Ishikawa (cell line): ENCODE data around the gene RITA1.

Source experiments
- CEBPB ChIP-seq: IDR thresholded peaks from 2 replicates; pipeline ENCODE4 v1.6.1; 2012
- CREB1 ChIP-seq: IDR thresholded peaks from 2 replicates; pipeline ENCODE4 v1.6.1; 2012; ENCODE audit warnings: low read depth
- EGR1 ChIP-seq: IDR thresholded peaks from 2 replicates; pipeline ENCODE4 v1.6.1; 2012
- EP300 ChIP-seq: IDR thresholded peaks from 2 replicates; pipeline ENCODE4 v1.6.1; 2012; ENCODE audit warnings: borderline replicate concordance
- FOXM1 ChIP-seq: IDR thresholded peaks from 2 replicates; pipeline ENCODE4 v1.6.1; 2012; ENCODE audit warnings: low read depth, borderline replicate concordance
- NFIC ChIP-seq: IDR thresholded peaks from 2 replicates; pipeline ENCODE4 v1.6.1; 2012
- RAD21 ChIP-seq: IDR thresholded peaks from 2 replicates; pipeline ENCODE4 v1.6.1; 2012; ENCODE audit warnings: low read depth
- TAF1 ChIP-seq: IDR thresholded peaks from 2 replicates; pipeline ENCODE4 v1.6.1; 2012; ENCODE audit warnings: low read depth, mild to moderate bottlenecking
- TCF12 ChIP-seq: IDR thresholded peaks from 2 replicates; pipeline ENCODE4 v1.6.1; 2012; ENCODE audit warnings: low read depth
- TF ChIP-seq, protein P1 (sequence below): IDR thresholded peaks from 2 replicates; pipeline ENCODE4 v1.6.1; 2012; ENCODE audit warnings: low read depth, mild to moderate bottlenecking
- TF ChIP-seq, protein P2 (sequence below): IDR thresholded peaks from 2 replicates; pipeline ENCODE4 v1.6.1; 2012

DNA sequence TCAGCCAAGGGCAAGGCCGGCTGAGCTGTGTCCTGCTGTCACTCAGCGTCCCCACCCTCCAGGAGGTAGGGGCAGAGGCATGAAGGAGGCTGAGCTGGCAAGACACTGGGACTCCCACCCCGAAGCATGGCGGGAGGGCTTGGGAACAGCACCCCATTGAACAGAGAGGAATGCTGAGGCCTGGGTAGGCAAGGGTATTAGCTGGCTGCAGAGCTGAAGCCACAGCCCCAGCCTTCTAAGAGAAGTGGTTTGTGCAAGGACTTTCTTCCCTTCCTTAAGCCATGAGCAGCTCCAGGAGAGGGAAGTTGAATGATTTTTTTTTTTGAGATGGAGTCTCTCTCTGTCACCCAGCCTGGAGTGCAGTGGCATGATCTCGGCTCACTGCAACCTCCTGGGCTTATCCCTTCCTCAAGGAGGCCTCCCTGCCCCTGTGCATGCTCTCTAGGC, 42.6 kb upstream of the RITA1 start:
- TF ChIP-seq EP300 (no peak), FOXM1 (no peak), TAF1 (no peak), CREB1 (no peak), EGR1 (no peak), TCF12 (no peak), CEBPB (no peak), RAD21 (no peak), NFIC (no peak)
- TF ChIP-seq, protein P1, sequence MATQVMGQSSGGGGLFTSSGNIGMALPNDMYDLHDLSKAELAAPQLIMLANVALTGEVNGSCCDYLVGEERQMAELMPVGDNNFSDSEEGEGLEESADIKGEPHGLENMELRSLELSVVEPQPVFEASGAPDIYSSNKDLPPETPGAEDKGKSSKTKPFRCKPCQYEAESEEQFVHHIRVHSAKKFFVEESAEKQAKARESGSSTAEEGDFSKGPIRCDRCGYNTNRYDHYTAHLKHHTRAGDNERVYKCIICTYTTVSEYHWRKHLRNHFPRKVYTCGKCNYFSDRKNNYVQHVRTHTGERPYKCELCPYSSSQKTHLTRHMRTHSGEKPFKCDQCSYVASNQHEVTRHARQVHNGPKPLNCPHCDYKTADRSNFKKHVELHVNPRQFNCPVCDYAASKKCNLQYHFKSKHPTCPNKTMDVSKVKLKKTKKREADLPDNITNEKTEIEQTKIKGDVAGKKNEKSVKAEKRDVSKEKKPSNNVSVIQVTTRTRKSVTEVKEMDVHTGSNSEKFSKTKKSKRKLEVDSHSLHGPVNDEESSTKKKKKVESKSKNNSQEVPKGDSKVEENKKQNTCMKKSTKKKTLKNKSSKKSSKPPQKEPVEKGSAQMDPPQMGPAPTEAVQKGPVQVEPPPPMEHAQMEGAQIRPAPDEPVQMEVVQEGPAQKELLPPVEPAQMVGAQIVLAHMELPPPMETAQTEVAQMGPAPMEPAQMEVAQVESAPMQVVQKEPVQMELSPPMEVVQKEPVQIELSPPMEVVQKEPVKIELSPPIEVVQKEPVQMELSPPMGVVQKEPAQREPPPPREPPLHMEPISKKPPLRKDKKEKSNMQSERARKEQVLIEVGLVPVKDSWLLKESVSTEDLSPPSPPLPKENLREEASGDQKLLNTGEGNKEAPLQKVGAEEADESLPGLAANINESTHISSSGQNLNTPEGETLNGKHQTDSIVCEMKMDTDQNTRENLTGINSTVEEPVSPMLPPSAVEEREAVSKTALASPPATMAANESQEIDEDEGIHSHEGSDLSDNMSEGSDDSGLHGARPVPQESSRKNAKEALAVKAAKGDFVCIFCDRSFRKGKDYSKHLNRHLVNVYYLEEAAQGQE: no peak
- TF ChIP-seq, protein P2, sequence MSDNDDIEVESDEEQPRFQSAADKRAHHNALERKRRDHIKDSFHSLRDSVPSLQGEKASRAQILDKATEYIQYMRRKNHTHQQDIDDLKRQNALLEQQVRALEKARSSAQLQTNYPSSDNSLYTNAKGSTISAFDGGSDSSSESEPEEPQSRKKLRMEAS: no peak
